Aorta (tissue), 5 donors: ENCODE results near the gene MSRB2. TPM values are rescaled to one million over a fixed set of nuclear protein-coding genes. Genes with fewer than 3 reads are reported as not detected.

Experiments used
- ATAC-seq: fragments of 200-7000 bp; cut with Tn5 transposase; one replicate; pipeline ENCODE4 v1.9.1; 2022; ENCODE audit warnings: moderate library complexity; ENCODE audit not compliant: low FRiP score
- DNase-seq, 2 donors: peaks; one replicate each; pipeline ENCODE4 v3.0.0-alpha.2; 2020
- H3K27ac ChIP-seq, 2 donors: one replicate each; pipeline ENCODE4 v1.5.1; 2013; ENCODE audit warnings: low read length in 2 of 2, mild to moderate bottlenecking in 2 of 2, moderate library complexity in 2 of 2, control low read depth in 1 of 2, inconsistent platforms in 1 of 2, low read depth in 1 of 2
- H3K27me3 ChIP-seq, 2 donors: one replicate each; pipeline ENCODE4 v1.6.1; 2013; ENCODE audit warnings: control low read depth in 1 of 2, low read length in 1 of 2, mild to moderate bottlenecking in 1 of 2, moderate library complexity in 1 of 2; ENCODE audit not compliant: insufficient read depth in 2 of 2, control insufficient read depth in 1 of 2
- H3K36me3 ChIP-seq, 2 donors: one replicate each; pipeline ENCODE4 v1.6.1; 2013; ENCODE audit warnings: control low read depth in 1 of 2, low read length in 1 of 2, mild to moderate bottlenecking in 1 of 2; ENCODE audit not compliant: insufficient read depth in 2 of 2, control insufficient read depth in 1 of 2
- H3K4me1 ChIP-seq, 2 donors: one replicate each; pipeline ENCODE4 v1.6.1; 2013; ENCODE audit warnings: low read length in 2 of 2, control low read depth in 1 of 2, mild to moderate bottlenecking in 1 of 2, moderate library complexity in 1 of 2; ENCODE audit not compliant: insufficient read depth in 2 of 2, control insufficient read depth in 1 of 2
- H3K4me3 ChIP-seq, 2 donors: one replicate each; pipeline ENCODE4 v1.5.1; 2013; ENCODE audit warnings: low read length in 2 of 2, control low read depth in 1 of 2, mild to moderate bottlenecking in 1 of 2
- H3K9me3 ChIP-seq: one replicate; pipeline ENCODE4 v1.6.1; 2013; ENCODE audit warnings: mild to moderate bottlenecking, low read length; ENCODE audit not compliant: control insufficient read depth
- WGBS, 2 donors: extraction: QIAGEN DNeasy Blood & Tissue Kit; methylation state at CpG; one replicate each; pipeline ENCODE4 v1.1.7; 2013; 5-methylcytosine and 5-hydroxymethylcytosine counted together
- intact Hi-C, 2 donors: fragments of 100-400 bp; cut with DNase I; formaldehyde crosslinking; loops; one replicate each; pipeline versions ENCODE4 v1.14.2 to v1.15.0; 2022
- long read RNA-seq, 2 donors: library from polyadenylated mRNA; unstranded; transcript quantifications; one replicate each; pipeline ENCODE4 v2.0.0, GENCODE V29; 2020 to 2021
- polyA plus RNA-seq, 2 donors: library from polyadenylated mRNA; stranded (reverse); fragments of 200-250 nt; gene quantifications; one replicate each; pipeline ENCODE4 v1.2.3, GENCODE V29; 2013
- total RNA-seq, 2 donors: library from RNA; stranded (reverse); fragmentation: NEBNext Ultra II Directional; extraction: Animal tissue kit (Norgen Biotek cat#: 25700); gene quantifications; one replicate each; pipeline ENCODE4 v1.2.1, GENCODE V29; 2021
- donor health status: healthy with polysubstance abuse.
- donor health status: Bipolar disorder and iron deficiency.
- donor health status: DM: no; HTN: no; CAD: no.
- donor health status: DM: no; HTN: no; CAD: no.
- donor health status: DM: yes; HTN: yes; CAD: no.

MSRB2 gene
- 10 to 100 TPM; 30.4 to 34.5 TPM for total RNA-seq
- polyA plus RNA-seq: 10 to 100 TPM; 27.0 to 34.7 TPM
- long read RNA-seq, donor 1, partial matches to known transcripts: 0 of 4 reads
- long read RNA-seq, donor 1, other reads (novel, unspliced or antisense): 2 of 4 reads
- long read RNA-seq, donor 2, transcript MSRB2-201 (5 exons, 1,803 nt): major isoform, 28 of 30 reads
- long read RNA-seq, donor 2, partial matches to known transcripts: 1 of 30 reads
- long read RNA-seq, donor 2, other reads (novel, unspliced or antisense): 1 of 30 reads

DNA sequence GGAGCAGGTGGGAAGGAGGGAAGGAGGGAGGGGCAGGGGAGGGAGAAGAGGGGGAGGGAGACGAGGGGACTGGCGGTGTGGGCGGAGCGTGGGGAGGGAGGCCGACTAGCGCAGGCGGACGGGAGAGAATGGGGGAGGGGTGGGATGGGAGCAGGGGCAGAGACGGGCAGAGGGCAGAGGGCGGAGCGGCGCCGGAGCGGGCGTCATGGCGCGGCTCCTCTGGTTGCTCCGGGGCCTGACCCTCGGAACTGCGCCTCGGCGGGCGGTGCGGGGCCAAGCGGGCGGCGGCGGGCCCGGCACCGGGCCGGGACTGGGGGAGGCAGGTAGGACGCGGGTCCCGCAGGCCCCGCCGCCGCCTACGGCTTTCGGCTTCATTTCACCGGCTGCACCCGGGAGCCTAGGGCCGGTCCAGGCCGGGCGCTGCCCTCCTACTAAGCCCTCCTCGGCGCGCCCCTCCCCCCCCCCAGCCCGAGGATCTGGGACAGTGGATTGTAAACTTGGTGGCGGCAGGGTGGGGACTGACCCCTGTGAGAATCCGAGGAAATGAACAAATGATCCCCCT lies at the start of gene MSRB2:
TSS of gene MSRB2 (plus strand) at position 176 of the 562 bp plus-strand sequence. CDS start at position 206, 30 bp downstream.
- Histone ChIP-seq H3K9me3 (no peaks in the 10 kb centered on the region), H3K4me3 (peak within 1 kb of the TSS; percentile 62 to 85), H3K4me1 (no peaks in the 10 kb centered on the region), H3K27ac (peak within 1 kb of the TSS; percentile 68 to 89), H3K27me3 (no peaks in the 10 kb centered on the region), H3K36me3 (no peaks in the 10 kb centered on the region)
- intact Hi-C loops: loop anchor here (1.0 to 10.0 kb wide), 4 partner anchors 31 to 1092 kb away; partner anchors contain the start of genes SPAG6 (in 2 of the 2) and DNAJC1 (in 1 of the 2)
- ATAC-seq (peak; percentile 94), DNase-seq (peak; percentile 96 to 97)
- WGBS, 2 donors: 0 to 1% methylated on average over 10 to 50 of the region's 50 CpGs

GRCh38 chr10:23046027-23046426 lies 49.4 kb upstream of the MSRB2 start:
- H3K27ac ChIP-seq: no peak overlapping the region
- no peak for DNase-seq
- 55 to 66% methylated on average over 4 of the region's 4 CpGs for WGBS, 2 donors
- H3K4me3 ChIP-seq: no peak overlapping the region
- ATAC-seq: no peak
- no peaks in the 10 kb centered on the region for H3K9me3 ChIP-seq
- no peaks in the 10 kb centered on the region for H3K36me3 ChIP-seq
- H3K4me1 ChIP-seq: no peaks in the 10 kb centered on the region
- no peaks in the 10 kb centered on the region for H3K27me3 ChIP-seq
- intact Hi-C loops: no loop called here

DNA sequence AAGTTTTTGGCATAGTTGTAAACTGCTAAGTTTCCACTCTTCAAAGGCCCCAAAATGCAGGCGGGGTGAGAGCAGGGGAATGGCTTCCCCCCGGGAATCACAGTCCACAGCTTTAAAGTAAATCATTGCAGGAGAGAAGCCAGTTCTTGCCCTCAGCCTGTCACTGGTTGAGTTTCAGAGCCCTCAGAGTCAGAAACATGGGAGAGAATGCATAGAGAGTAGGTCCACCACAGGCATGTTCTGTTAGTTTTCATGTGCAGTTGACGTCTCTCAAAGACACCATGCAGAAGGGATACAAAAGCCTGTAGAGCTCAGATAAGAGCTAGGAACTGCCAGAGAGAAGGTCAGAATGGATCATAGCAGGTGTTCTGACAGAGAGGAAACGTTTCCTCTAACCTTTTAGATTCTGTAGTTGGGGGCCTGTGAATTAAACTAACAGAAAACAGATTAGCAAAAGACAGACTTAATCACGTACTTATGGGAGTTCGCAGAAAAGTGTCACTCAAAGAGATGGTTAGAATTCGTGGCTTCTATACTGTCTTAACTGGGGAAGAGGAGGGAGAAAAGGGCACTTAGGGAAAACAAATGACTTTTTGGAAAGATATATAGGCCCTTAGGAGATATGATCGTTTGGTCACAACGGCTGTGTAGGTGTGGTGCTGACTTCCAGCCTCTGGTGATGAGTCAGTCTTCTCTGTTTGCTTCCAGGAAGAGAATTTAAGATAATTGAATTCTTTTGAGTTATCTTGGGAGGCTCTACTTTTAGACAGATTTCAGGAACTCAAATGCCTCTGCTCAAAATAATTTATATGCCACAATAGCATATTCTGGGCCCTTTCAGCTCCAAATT lies 48.0 kb upstream of the MSRB2 start:
- no peaks in the 10 kb centered on the region for H3K27me3 ChIP-seq
- ATAC-seq: no peak
- H3K27ac ChIP-seq: no peak overlapping the region
- H3K4me3 ChIP-seq: no peak overlapping the region
- H3K9me3 ChIP-seq: no peaks in the 10 kb centered on the region
- 64 to 68% methylated on average over 9 of the region's 9 CpGs for WGBS, 2 donors
- no peaks in the 10 kb centered on the region for H3K36me3 ChIP-seq
- intact Hi-C loops: no loop called here
- DNase-seq: no peak
- H3K4me1 ChIP-seq: no peaks in the 10 kb centered on the region

- DNase-seq (no peak), ATAC-seq (no peak)
- Histone ChIP-seq H3K27me3 (no peaks in the 10 kb centered on the region), H3K4me3 (no peak overlapping the region), H3K9me3 (no peaks in the 10 kb centered on the region), H3K27ac (no peak overlapping the region), H3K4me1 (no peaks in the 10 kb centered on the region), H3K36me3 (no peaks in the 10 kb centered on the region)
- 96 to 98% methylated on average over 4 of the region's 4 CpGs for WGBS, 2 donors
- intact Hi-C loops: no loop called here
Observed at GRCh38 chr10:23048191-23048590, 47.2 kb upstream of the MSRB2 start.

DNA sequence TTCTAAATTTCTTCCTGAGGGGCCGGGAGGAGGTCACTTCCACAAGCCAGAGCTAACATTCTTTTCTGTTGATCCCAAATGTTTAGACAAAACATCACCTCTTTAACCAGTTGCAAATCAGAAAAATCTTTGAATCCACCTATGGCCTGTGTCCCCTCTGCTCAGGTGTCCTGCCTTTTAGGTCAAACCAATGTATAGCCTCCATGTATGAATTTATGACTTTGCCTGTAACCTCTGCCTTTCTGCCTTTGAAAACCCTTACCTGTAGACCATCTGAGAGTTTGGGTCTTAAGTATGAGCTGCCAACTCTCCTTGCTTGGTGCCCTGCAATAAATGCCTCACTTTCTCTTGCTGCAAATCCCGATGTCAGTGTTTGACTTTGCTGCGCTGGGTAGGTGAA lies 44.1 kb upstream of the MSRB2 start:
- Histone ChIP-seq H3K27me3 (no peaks in the 10 kb centered on the region), H3K9me3 (no peaks in the 10 kb centered on the region), H3K27ac (no peak overlapping the region), H3K4me1 (no peaks in the 10 kb centered on the region), H3K36me3 (no peaks in the 10 kb centered on the region), H3K4me3 (no peak overlapping the region)
- no peak for DNase-seq
- intact Hi-C loops: no loop called here
- WGBS, 2 donors: 96 to 100% methylated on average over 3 of the region's 3 CpGs
- ATAC-seq: no peak

DNA sequence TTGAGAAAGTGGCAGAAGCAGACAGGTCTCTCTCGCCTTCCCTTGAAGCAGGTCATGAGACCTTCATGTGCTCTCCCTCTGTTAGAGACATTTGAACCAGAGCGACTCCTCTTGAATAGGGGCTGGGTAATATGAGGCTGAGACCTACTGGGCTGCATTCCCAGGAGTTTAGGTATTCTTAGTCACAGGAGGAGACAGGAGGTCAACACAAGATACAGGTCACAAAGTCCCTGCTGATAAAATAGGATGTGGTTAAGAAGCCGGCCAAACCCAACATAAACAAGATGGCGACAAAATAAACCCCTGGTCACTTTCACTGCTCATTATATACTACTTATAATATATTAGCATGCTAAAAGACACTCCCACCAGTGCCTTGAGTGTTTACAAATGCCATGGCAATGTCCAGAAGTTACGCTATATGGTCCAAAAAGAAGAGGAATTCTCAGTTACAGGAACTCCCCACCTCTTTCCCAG lies 43.5 kb upstream of the MSRB2 start:
- no peaks in the 10 kb centered on the region for H3K9me3 ChIP-seq
- no peaks in the 10 kb centered on the region for H3K36me3 ChIP-seq
- H3K27me3 ChIP-seq: no peaks in the 10 kb centered on the region
- WGBS, 2 donors: 95 to 96% methylated on average over 5 of the region's 5 CpGs
- H3K4me1 ChIP-seq: no peaks in the 10 kb centered on the region
- no peak overlapping the region for H3K27ac ChIP-seq
- ATAC-seq (no peak), DNase-seq (no peak)
- intact Hi-C loops: no loop called here
- no peak overlapping the region for H3K4me3 ChIP-seq

DNA sequence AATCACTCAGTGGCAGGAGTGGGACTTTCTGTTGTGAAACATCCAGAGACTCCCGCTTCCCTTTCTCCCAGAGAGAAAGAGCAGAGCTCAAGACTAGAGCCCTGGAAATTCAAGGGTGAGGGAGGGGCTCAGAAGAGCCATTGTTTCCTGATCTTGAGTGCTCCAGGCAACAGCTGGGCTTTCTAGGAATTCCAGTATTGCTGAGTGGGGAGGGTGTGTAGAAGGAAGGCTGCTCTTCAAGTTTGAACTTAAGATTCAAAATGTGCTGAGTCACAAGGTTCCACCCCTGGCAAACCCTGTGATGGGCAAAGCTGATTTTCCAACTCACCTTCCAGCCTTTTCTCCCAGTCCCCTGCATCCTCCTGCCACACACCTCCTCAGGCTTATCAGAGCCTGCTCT lies 42.3 kb upstream of the MSRB2 start:
- Histone ChIP-seq H3K4me1 (peaks cover 0 to 2% of the 10 kb centered on the region in 2 donors), H3K9me3 (no peaks in the 10 kb centered on the region), H3K27me3 (no peaks in the 10 kb centered on the region), H3K36me3 (no peaks in the 10 kb centered on the region), H3K4me3 (no peak overlapping the region), H3K27ac (no peak overlapping the region)
- no peak for DNase-seq
- no peak for ATAC-seq
- WGBS, 2 donors: 31 to 54% methylated on average over 1 of the region's 1 CpG
- intact Hi-C loops: no loop called here

- Histone ChIP-seq H3K4me1 (peaks cover 2% of the 10 kb centered on the region in 2 donors), H3K36me3 (no peaks in the 10 kb centered on the region), H3K9me3 (no peaks in the 10 kb centered on the region), H3K4me3 (no peak overlapping the region), H3K27me3 (no peaks in the 10 kb centered on the region), H3K27ac (no peak overlapping the region)
- intact Hi-C loops: loop anchor here in 1 of 2 donors (5.0 kb wide), 1 partner anchor 1548 kb away; no protein-coding TSS in a partner anchor
- 89 to 91% methylated on average over 7 of the region's 7 CpGs for WGBS, 2 donors
- ATAC-seq (no peak), DNase-seq (no peak)
Observed at GRCh38 chr10:23055424-23056185, 39.8 kb upstream of the MSRB2 start.
